Neural progenitor cell (in vitro differentiated cells): ENCODE results near the gene JMJD8.

Source experiments
- EZH2 ChIP-seq: fragments of 200-600 bp; sonication (generic); IDR thresholded peaks from 2 replicates; pipeline ENCODE4 v1.6.1; 2017; ENCODE audit warnings: antibody characterized with exemption, mild to moderate bottlenecking, moderate library complexity
- TF ChIP-seq, protein P1 (sequence below): fragments of 200-600 bp; sonication (generic); IDR thresholded peaks from 2 replicates; pipeline ENCODE4 v1.5.1; 2017; ENCODE audit warnings: antibody characterized with exemption, mild to moderate bottlenecking

DNA sequence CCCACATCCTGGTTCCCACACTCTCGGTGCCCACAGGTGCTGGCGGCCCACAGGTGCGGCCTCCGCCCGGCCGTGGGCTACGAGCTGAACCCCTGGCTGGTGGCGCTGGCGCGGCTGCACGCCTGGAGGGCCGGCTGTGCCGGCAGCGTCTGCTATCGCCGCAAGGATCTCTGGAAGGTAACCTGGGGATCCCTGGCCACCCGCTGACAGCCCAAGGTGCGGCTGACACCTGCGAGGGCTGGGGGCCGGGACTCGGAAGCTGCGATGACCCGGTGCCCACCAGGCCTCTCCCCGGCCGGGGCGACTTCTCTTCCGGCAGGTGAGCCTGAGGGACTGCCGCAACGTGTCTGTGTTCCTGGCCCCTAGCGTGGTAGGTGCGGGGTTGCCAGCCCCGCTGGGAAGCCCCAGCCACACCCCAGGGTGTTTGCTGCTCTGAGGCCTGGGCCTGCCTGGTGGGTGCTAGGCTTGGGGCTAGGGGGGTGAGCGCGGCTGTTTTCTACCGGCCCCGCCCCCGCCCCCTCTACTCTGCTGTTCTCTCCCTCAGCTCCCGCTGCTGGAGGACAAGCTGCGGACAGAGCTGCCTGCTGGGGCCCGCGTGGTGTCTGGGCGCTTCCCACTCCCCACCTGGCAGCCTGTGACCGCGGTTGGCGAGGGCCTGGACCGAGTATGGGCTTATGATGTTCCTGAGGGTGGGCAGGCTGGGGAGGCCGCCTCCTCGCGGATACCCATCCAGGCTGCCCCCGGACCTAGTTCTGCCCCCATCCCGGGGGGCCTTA is 37.8 kb upstream of the JMJD8 start:
- TF ChIP-seq, protein P1, sequence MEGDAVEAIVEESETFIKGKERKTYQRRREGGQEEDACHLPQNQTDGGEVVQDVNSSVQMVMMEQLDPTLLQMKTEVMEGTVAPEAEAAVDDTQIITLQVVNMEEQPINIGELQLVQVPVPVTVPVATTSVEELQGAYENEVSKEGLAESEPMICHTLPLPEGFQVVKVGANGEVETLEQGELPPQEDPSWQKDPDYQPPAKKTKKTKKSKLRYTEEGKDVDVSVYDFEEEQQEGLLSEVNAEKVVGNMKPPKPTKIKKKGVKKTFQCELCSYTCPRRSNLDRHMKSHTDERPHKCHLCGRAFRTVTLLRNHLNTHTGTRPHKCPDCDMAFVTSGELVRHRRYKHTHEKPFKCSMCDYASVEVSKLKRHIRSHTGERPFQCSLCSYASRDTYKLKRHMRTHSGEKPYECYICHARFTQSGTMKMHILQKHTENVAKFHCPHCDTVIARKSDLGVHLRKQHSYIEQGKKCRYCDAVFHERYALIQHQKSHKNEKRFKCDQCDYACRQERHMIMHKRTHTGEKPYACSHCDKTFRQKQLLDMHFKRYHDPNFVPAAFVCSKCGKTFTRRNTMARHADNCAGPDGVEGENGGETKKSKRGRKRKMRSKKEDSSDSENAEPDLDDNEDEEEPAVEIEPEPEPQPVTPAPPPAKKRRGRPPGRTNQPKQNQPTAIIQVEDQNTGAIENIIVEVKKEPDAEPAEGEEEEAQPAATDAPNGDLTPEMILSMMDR: no peak
- no peak for TF ChIP-seq EZH2
